ENCODE results near the gene EHMT1.

The EHMT1 gene

GRCh38 chr9:137707361-137707760, 88.6 kb downstream of the EHMT1 start:
- TF ChIP-seq POLR2AphosphoS5 (IDR thresholded peaks at IDR 0.05; ENCODE audit: low read depth, low read length), result no peak
- TF ChIP-seq REST (IDR thresholded peaks at IDR 0.05; ENCODE audit: insufficient read depth in 1 of 2, low read depth in 2 of 2, low read length in 2 of 2), result no peak
- TF ChIP-seq TAF1 (IDR thresholded peaks at IDR 0.05; ENCODE audit: borderline replicate concordance, insufficient read depth, low read length), result no peak
- TF ChIP-seq FOXP2 (optimal IDR thresholded peaks at IDR 0.05; ENCODE audit: borderline replicate concordance, extremely low read depth, extremely low read length, insufficient read depth), result no peak
- no peak for TF ChIP-seq SIN3A (IDR thresholded peaks at IDR 0.05; ENCODE audit: borderline replicate concordance, insufficient read depth, low read length)

GRCh38 chr9:137708590-137709284, 89.9 kb downstream of the EHMT1 start:
- no peak for TF ChIP-seq FOXP2 (optimal IDR thresholded peaks at IDR 0.05; ENCODE audit: borderline replicate concordance, extremely low read depth, extremely low read length, insufficient read depth)
- no peak for TF ChIP-seq POLR2AphosphoS5 (IDR thresholded peaks at IDR 0.05; ENCODE audit: low read depth, low read length)

GRCh38 chr9:137709411-137710101, 90.8 kb downstream of the EHMT1 start:
- no peak for TF ChIP-seq FOXP2 (optimal IDR thresholded peaks at IDR 0.05; ENCODE audit: borderline replicate concordance, extremely low read depth, extremely low read length, insufficient read depth)
- no peak for TF ChIP-seq POLR2AphosphoS5 (IDR thresholded peaks at IDR 0.05; ENCODE audit: low read depth, low read length)
- no peak for TF ChIP-seq REST (IDR thresholded peaks at IDR 0.05; ENCODE audit: insufficient read depth in 1 of 2, low read depth in 2 of 2, low read length in 2 of 2)
- TF ChIP-seq SIN3A (IDR thresholded peaks at IDR 0.05; ENCODE audit: borderline replicate concordance, insufficient read depth, low read length), result no peak
- no peak for TF ChIP-seq TAF1 (IDR thresholded peaks at IDR 0.05; ENCODE audit: borderline replicate concordance, insufficient read depth, low read length)

GRCh38 chr9:137710704-137711103, 91.9 kb downstream of the EHMT1 start:
- TF ChIP-seq FOXP2 (optimal IDR thresholded peaks at IDR 0.05; ENCODE audit: borderline replicate concordance, extremely low read depth, extremely low read length, insufficient read depth) (no peak), TAF1 (IDR thresholded peaks at IDR 0.05; ENCODE audit: borderline replicate concordance, insufficient read depth, low read length) (no peak), SIN3A (IDR thresholded peaks at IDR 0.05; ENCODE audit: borderline replicate concordance, insufficient read depth, low read length) (no peak), REST (IDR thresholded peaks at IDR 0.05; ENCODE audit: insufficient read depth in 1 of 2, low read depth in 2 of 2, low read length in 2 of 2) (no peak), POLR2AphosphoS5 (IDR thresholded peaks at IDR 0.05; ENCODE audit: low read depth, low read length) (no peak)

- TF ChIP-seq FOXP2 (optimal IDR thresholded peaks at IDR 0.05; ENCODE audit: borderline replicate concordance, extremely low read depth, extremely low read length, insufficient read depth), result no peak
- TF ChIP-seq SIN3A (IDR thresholded peaks at IDR 0.05; ENCODE audit: borderline replicate concordance, insufficient read depth, low read length), result no peak
- TF ChIP-seq POLR2AphosphoS5 (IDR thresholded peaks at IDR 0.05; ENCODE audit: low read depth, low read length), result no peak
- no peak for TF ChIP-seq TAF1 (IDR thresholded peaks at IDR 0.05; ENCODE audit: borderline replicate concordance, insufficient read depth, low read length)
- no peak for TF ChIP-seq REST (IDR thresholded peaks at IDR 0.05; ENCODE audit: insufficient read depth in 1 of 2, low read depth in 2 of 2, low read length in 2 of 2)
Observed at GRCh38 chr9:137711678-137712105, 92.9 kb downstream of the EHMT1 start.
